ENCODE data around the gene ING4. TPM values are rescaled to one million over a fixed set of nuclear protein-coding genes. Genes with fewer than 3 reads are reported as not detected.

The ING4 gene
- total RNA-seq, 2 experiments from 2014 or later, result 24.9 TPM

DNA sequence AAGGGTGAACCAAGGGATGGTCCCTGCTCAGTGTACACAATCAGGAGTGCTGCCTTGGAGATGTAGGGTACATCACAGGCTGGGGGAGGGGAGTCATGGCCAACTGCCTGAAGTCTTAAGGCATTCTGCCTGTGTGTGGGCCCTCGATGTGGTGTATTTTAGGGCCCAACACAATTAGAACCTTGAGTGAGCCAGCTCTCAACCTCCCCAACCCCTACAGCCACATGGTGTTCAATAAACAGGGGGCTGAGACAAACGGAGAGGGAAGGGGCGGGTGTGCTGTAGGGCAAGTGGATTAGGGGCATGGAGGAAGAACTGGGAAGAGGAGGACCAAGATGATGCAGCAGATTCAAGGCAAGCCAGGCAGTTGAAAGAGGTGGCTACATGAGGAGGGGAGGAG, 47.1 kb downstream of the ING4 start:
- DNase-seq, result no peak
- peak overlapping the region; percentile 5 for H3K27ac Mint-ChIP-seq
- no peak overlapping the region for H3K4me3 Mint-ChIP-seq
- H3K9me3 Mint-ChIP-seq (ENCODE audit: insufficient read depth), result no peaks in the 10 kb centered on the region
- no peak for ATAC-seq
- H3K4me1 Mint-ChIP-seq (ENCODE audit: low read depth), result peaks cover 55% of the 10 kb centered on the region
- H3K36me3 Mint-ChIP-seq (ENCODE audit: low read depth), result peaks cover 16% of the 10 kb centered on the region
- ChIA-PET CTCF (interaction anchor here (0.9 to 2.5 kb wide), 5 partner anchors 8 to 73 kb away, joined by 3 to 7 read pairs (median 4); partner anchors contain the start of genes LPAR5 and ZNF384), POLR2A (interaction anchor here (0.7 kb wide), 1 partner anchor 74 kb away, joined by 3 read pairs; the partner anchor contains the start of gene ZNF384)
- no peaks in the 10 kb centered on the region for H3K27me3 Mint-ChIP-seq (ENCODE audit: low read depth)

DNA sequence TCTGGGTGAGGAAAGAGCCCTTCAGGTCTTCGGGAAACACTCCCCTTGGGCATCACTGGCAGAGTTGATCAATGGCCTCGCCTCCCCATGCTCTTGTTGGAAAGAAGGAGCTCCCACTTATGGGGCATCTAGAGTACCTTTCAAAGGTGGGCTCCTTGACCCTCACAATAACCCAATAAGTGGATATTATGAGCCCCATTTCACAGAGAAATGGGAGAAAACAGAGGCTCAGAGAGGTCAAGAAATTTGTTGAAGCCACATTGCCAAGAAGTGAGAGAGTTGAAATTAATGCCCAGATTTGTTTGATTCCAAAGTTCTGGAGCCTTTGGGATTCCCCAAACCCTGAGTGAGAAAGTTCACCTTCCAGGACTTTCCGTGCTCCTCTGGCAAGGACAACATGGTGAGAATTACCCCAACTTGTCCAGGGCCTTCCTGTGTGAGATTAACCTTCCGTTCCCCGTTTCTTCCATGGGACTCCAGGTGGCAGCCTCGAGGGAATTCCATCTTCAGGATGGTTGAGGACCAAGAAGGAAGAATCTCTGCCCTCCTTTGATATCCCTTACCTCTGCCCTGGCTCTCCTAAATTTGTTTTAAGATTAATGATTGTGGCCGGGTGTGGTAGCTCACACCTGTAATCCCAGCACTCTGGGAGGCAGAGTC, 48.3 kb downstream of the ING4 start:
- Mint-ChIP-seq H3K27me3 (ENCODE audit: low read depth) (no peaks in the 10 kb centered on the region), H3K9me3 (ENCODE audit: insufficient read depth) (no peaks in the 10 kb centered on the region), H3K36me3 (ENCODE audit: low read depth) (peaks cover 10% of the 10 kb centered on the region), H3K4me1 (ENCODE audit: low read depth) (peaks cover 61% of the 10 kb centered on the region), H3K27ac (peak overlapping the region; percentile 79), H3K4me3 (no peak overlapping the region)
- ATAC-seq (no peak), DNase-seq (no peak)
- ChIA-PET POLR2A (interaction anchor here (0.7 to 0.9 kb wide), 2 partner anchors 10 to 75 kb away, joined by 3 read pairs; partner anchors contain the start of gene ZNF384), CTCF (interaction anchor here (0.9 to 2.5 kb wide), 7 partner anchors 9 to 166 kb away, joined by 3 to 7 read pairs (median 3); partner anchors contain the start of genes LPAR5 and ZNF384)

DNA sequence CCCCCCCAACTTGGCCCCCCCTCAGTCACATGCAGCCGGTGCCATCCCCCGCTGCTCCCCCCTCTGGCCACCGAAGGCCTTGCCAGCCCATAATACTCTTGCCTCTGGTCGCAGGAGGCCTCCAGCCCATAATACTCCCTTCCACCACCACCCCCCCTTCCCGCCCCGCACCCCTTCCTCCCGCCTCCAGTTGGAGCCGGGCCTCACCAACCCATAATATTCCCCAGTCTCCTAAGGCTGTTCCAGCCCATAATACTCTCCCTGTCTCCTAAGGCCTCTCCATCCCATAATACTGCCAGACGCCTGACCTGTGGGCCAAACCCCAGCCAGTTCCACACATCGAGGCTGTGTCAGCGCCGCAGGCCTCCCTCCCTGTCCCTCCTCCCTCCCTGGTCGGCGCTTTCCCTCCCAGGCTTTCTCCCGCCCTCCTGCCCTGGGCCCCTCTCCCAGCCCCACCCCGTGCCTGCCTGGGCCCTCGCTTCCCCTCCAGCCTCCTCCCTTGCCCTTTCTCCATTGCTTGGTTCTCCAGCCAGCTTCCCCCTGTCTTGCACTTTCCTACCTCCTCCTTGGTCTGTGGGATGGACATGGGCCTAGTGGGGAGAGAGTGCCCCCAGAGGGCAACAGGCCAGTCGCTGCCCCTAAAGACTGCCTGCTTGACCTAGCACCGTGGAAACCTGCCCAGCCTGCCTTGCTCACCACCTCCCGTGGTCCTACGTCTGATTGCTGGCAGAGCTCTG, 49.0 kb downstream of the ING4 start:
- POLR2A ChIA-PET, result interaction anchor here (0.6 to 1.9 kb wide), 4 partner anchors 11 to 21 kb away, joined by 3 to 13 read pairs (median 4); partner anchors contain the start of gene LPAR5
- Mint-ChIP-seq H3K4me1 (ENCODE audit: low read depth) (peaks cover 62% of the 10 kb centered on the region), H3K36me3 (ENCODE audit: low read depth) (peaks cover 4% of the 10 kb centered on the region), H3K27me3 (ENCODE audit: low read depth) (no peaks in the 10 kb centered on the region), H3K4me3 (no peak overlapping the region), H3K9me3 (ENCODE audit: insufficient read depth) (no peaks in the 10 kb centered on the region), H3K27ac (peak overlapping the region; percentile 79)
- ATAC-seq, result peak; percentile 40
- CTCF ChIA-PET, result interaction anchor here (1.0 to 2.5 kb wide), 8 partner anchors 11 to 258 kb away, joined by 3 to 8 read pairs (median 3); partner anchors contain the start of genes SPSB2 and ZNF384
- peak; percentile 76 for DNase-seq

DNA sequence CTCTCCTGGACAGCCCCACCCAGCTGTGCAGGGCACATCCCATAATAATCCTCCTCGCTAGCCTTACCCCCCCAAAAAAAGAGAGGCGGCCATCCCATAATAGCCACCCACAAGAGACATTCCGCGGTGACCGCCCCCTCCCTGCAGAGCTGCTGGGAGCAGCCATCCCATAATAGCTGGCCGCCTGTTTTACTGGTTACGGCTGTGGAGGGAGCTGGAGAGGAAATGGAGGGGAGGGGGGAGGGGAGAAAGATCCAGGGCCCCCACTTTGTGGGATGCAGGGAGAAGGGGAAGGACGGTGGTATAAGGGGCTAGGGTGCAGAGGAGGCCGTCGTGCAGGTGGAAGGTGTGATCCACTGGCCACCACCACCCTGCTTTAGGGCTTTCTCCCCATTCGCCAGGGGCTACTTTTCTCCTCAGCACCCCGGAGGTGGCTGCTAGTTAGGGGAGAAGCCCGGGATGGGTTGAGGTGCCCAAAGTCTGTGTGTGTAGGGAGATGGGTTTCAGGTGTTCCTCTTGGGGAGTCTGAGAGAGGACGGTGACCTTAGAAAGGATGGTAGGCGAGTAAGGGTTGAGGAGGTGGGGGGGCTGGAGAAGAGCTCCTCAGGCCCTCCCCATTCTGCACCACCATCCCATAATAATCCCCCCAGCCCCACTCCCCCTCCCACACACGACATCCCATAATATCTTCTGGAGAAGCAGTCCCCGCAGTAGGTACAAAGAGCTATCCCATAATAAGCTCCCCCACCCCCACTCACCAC, 49.7 kb downstream of the ING4 start:
- Mint-ChIP-seq H3K4me1 (ENCODE audit: low read depth) (peaks cover 60% of the 10 kb centered on the region), H3K9me3 (ENCODE audit: insufficient read depth) (no peaks in the 10 kb centered on the region), H3K27me3 (ENCODE audit: low read depth) (no peaks in the 10 kb centered on the region), H3K4me3 (peak overlapping the region; percentile 42), H3K36me3 (ENCODE audit: low read depth) (no peaks in the 10 kb centered on the region), H3K27ac (peak overlapping the region; percentile 85)
- peak; percentile 82 for DNase-seq
- POLR2A ChIA-PET, result interaction anchor here (0.5 to 1.9 kb wide), 13 partner anchors 8 to 254 kb away, joined by 3 to 13 read pairs (median 4); partner anchors contain the start of genes COPS7A, LPAR5, TPI1 and USP5
- CTCF ChIA-PET, result interaction anchor here (1.0 to 2.5 kb wide), 9 partner anchors 10 to 259 kb away, joined by 3 to 8 read pairs (median 3); partner anchors contain the start of genes SPSB2 and ZNF384
- peak; percentile 10 for ATAC-seq

DNA sequence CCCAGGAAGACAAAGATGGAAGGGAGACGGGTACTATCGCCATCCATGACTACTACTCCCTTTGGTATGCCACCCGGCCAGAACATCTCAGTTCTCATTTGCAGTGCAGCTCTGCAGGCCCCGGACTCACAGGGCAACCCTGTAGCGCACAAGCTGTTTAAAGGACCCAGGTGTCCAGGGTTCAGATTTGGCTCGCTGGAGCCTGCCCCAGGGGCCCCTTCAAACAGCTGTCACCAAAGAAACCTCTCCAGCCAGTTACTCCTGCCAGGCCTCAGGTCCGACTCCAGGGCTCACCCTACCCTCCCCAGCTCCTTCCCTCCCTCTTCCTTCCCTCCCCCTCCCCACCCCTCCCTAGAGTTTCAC, 50.3 kb downstream of the ING4 start:
- DNase-seq (no peak), ATAC-seq (no peak)
- H3K4me3 Mint-ChIP-seq, result peak overlapping the region; percentile 42
- CTCF ChIA-PET, result interaction anchor here (0.6 to 1.8 kb wide), 4 partner anchors 72 to 260 kb away, joined by 3 to 8 read pairs (median 4); partner anchors contain the start of gene SPSB2
- POLR2A ChIA-PET, result interaction anchor here (0.5 to 1.9 kb wide), 13 partner anchors 9 to 254 kb away, joined by 3 to 13 read pairs (median 4); partner anchors contain the start of genes CDCA3, COPS7A, LPAR5 and TPI1
- peaks cover 56% of the 10 kb centered on the region for H3K4me1 Mint-ChIP-seq (ENCODE audit: low read depth)
- H3K9me3 Mint-ChIP-seq (ENCODE audit: insufficient read depth), result no peaks in the 10 kb centered on the region
- H3K36me3 Mint-ChIP-seq (ENCODE audit: low read depth), result no peaks in the 10 kb centered on the region
- peak overlapping the region; percentile 85 for H3K27ac Mint-ChIP-seq
- no peaks in the 10 kb centered on the region for H3K27me3 Mint-ChIP-seq (ENCODE audit: low read depth)

DNA sequence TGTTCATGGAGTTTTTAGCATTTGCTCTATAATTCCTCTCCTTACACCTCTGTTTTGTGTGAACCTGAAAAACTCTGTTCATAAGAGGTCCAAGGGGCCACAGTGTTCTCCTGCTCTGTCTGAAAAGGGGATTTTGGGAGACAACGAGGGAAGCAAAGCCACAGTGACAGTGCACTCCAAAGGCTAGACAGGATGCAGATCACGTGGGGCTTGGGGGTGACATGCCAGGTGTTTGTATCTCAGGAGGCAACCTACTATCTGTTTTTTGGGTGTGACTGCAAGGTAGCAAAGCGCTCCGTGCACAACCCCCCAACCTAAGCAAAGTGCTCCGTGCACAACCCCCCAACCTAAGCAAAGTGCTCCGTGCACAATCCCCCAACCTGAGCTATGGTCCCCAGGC, 50.7 kb downstream of the ING4 start:
- ATAC-seq (no peak), DNase-seq (peak; percentile 55)
- ChIA-PET POLR2A (interaction anchor here (0.5 to 1.9 kb wide), 9 partner anchors 19 to 255 kb away, joined by 3 to 13 read pairs (median 4); partner anchors contain the start of genes CDCA3, COPS7A, TPI1 and USP5), CTCF (interaction anchor here (0.6 to 1.8 kb wide), 4 partner anchors 72 to 260 kb away, joined by 3 to 8 read pairs (median 4); partner anchors contain the start of gene SPSB2)
- H3K4me3 Mint-ChIP-seq, result peak overlapping the region; percentile 42
- peaks cover 56% of the 10 kb centered on the region for H3K4me1 Mint-ChIP-seq (ENCODE audit: low read depth)
- H3K27ac Mint-ChIP-seq, result peak overlapping the region; percentile 85
- H3K9me3 Mint-ChIP-seq (ENCODE audit: insufficient read depth), result no peaks in the 10 kb centered on the region
- no peaks in the 10 kb centered on the region for H3K27me3 Mint-ChIP-seq (ENCODE audit: low read depth)
- no peaks in the 10 kb centered on the region for H3K36me3 Mint-ChIP-seq (ENCODE audit: low read depth)

DNA sequence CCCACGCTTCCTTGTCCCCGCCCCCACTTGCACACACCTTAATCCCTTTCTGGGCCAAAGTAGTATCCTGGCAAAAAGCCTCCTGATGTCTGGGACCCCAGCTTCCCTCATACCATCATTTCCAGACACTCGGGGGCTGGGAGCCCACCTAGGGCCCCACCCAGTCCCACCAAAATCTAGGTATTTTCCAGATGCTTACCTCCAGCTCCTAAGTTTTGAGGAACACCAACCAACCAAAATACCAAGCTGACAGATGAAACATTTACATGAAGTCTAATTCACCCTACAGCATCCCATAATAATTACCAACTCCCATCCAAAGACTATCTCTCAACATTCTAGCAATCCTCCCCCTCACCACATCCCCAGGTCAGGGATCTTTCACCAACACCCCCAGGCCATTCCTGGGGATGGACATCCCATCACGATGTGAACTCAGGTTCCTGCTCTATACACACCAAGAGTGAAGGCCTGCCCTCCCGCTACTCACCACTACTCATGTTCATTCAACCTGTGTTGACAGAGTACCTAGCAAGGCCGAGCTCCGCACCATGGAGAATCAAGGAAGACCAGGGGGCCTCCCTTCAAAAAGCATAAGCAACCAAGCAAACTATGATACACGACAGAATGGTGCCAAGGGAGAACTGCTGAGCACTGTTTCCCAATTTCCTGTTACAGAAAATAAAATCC, 54.2 kb downstream of the ING4 start:
- H3K27me3 Mint-ChIP-seq (ENCODE audit: low read depth), result no peaks in the 10 kb centered on the region
- no peak for ATAC-seq
- H3K4me1 Mint-ChIP-seq (ENCODE audit: low read depth), result peaks cover 55% of the 10 kb centered on the region
- no peaks in the 10 kb centered on the region for H3K9me3 Mint-ChIP-seq (ENCODE audit: insufficient read depth)
- CTCF ChIA-PET, result interaction anchor here (0.7 to 1.2 kb wide), 8 partner anchors 8 to 158 kb away, joined by 3 to 5 read pairs (median 4); partner anchors contain the start of genes MLF2 and ZNF384
- peaks cover 20% of the 10 kb centered on the region for H3K36me3 Mint-ChIP-seq (ENCODE audit: low read depth)
- no peak overlapping the region for H3K27ac Mint-ChIP-seq
- POLR2A ChIA-PET, result interaction anchor here (0.6 to 1.8 kb wide), 8 partner anchors 20 to 145 kb away, joined by 3 to 8 read pairs (median 4); partner anchors contain the start of genes LPAR5, NOP2 and ZNF384
- DNase-seq, result peak; percentile 52
- H3K4me3 Mint-ChIP-seq, result no peak overlapping the region

DNA sequence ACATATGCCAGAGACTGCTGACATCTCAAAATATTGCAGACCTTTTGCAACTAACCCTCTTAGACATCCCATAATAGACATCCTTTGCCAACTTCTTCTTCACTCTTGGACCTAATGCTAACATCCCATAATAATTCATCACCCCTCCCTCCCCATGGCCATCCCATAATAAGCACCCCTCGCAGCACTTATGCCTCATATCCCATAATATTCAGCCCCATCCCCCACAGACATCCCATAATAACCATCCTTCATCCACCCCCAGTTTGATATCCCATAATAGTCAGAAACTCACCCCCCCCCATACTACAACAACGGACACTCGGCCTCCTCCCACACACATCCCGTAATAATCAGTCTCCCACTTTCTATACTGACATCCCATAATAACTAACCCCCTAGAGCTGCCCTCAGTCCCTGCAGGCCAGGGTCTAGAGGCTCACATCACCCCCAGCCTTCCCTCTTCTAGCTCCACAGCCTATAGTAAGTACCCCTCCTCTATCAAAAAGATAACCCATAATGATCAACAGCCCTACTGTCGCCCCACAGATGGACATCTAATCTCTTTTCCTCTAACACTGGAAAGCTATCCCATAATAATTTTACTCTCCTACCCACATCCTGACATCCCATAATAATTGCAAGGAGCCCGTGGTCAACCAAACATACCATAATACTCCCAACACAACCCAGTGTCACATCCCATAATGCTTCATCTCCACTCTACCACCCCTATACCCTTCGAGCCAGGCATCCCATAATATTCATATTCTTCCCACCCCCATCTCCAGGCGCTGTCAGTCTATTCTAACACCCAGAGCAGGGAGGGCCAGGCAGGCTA, 54.9 kb downstream of the ING4 start:
- ATAC-seq (peak; percentile 56), DNase-seq (peak; percentile 84)
- H3K4me1 Mint-ChIP-seq (ENCODE audit: low read depth), result peaks cover 57% of the 10 kb centered on the region
- H3K27me3 Mint-ChIP-seq (ENCODE audit: low read depth), result no peaks in the 10 kb centered on the region
- peaks cover 27% of the 10 kb centered on the region for H3K36me3 Mint-ChIP-seq (ENCODE audit: low read depth)
- H3K27ac Mint-ChIP-seq, result no peak overlapping the region
- POLR2A ChIA-PET, result interaction anchor here (0.7 to 1.8 kb wide), 7 partner anchors 19 to 146 kb away, joined by 3 to 8 read pairs (median 4); partner anchors contain the start of genes LPAR5, NOP2 and ZNF384
- H3K4me3 Mint-ChIP-seq, result no peak overlapping the region
- CTCF ChIA-PET, result interaction anchor here (0.7 to 1.2 kb wide), 8 partner anchors 9 to 159 kb away, joined by 3 to 5 read pairs (median 4); partner anchors contain the start of genes MLF2 and ZNF384
- H3K9me3 Mint-ChIP-seq (ENCODE audit: insufficient read depth), result no peaks in the 10 kb centered on the region

DNA sequence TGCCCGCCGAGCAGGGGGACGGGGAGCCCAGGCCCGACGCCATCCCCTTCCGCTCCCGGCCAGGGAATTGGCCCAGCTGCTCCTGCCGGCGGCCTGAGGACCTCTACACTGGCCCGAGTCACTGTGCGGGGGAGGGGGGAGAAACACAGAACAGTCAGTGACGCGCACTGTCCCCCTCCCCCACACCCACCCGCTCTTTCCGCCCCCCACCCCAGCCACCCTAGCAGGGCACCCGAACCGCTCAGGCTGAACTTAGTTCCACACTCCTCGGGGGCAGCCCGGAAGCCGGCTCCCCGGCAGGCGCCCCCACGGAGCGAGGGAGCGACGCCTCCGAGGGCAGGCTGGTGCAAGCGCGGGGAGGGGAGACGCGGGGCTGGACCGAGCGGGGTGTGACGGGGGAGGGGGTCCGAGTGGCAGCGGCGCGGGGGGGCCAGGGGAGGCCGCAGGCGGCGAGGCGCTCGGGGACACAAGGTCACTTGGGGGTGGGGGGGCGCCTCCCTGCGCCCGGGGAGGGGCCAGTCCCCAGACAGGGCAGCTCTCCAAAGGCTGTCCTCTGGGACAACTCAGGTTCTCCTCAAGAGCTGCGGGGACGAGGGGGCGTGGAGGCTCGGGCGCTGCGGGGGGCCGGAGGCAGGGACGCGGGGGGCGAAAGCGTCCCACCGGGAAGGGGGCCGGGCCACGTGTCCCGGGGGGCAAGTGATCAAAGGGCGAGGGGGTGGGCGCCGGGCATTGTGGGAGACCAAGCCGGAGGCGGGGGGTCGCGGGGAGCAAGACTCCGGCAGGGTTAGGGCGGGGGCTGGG, 56.4 kb downstream of the ING4 start:
- Mint-ChIP-seq H3K4me1 (ENCODE audit: low read depth) (peaks cover 57% of the 10 kb centered on the region), H3K4me3 (no peak overlapping the region), H3K27me3 (ENCODE audit: low read depth) (no peaks in the 10 kb centered on the region), H3K9me3 (ENCODE audit: insufficient read depth) (no peaks in the 10 kb centered on the region), H3K27ac (peak overlapping the region; percentile 84), H3K36me3 (ENCODE audit: low read depth) (peaks cover 42% of the 10 kb centered on the region)
- peak; percentile 65 for DNase-seq
- CTCF ChIA-PET, result interaction anchor here (0.7 to 1.4 kb wide), 3 partner anchors 78 to 160 kb away, joined by 3 to 8 read pairs (median 7); partner anchors contain the start of genes PTMS and ZNF384
- POLR2A ChIA-PET, result interaction anchor here (0.5 to 2.3 kb wide), 7 partner anchors 26 to 337 kb away, joined by 3 to 7 read pairs (median 4); partner anchors contain the start of genes C12orf57, COPS7A, GAPDH and RNU7-1
- ATAC-seq, result peak; percentile 27
